Glutamatergic neuron (in vitro differentiated cells): ENCODE measurements around the gene SART1. TPM values are rescaled to one million over a fixed set of nuclear protein-coding genes. Genes with fewer than 3 reads are reported as not detected.
"Not testable (repeated sequence)": the region's sequence is repeated elsewhere in the genome, so short reads cannot be mapped to it uniquely, and the experiment has no call there.

Experiments used
- DNase-seq: peaks from one replicate; pipeline ENCODE4 v3.0.0; 2022
- H3K27ac Mint-ChIP-seq: one replicate; pipeline ENCODE4 v1.8.0; 2020; ENCODE audit warnings: mild to moderate bottlenecking, mixed read lengths, inconsistent platforms; ENCODE audit not compliant: unreplicated experiment
- H3K27me3 Mint-ChIP-seq: one replicate; pipeline ENCODE4 v1.8.0; 2020; ENCODE audit warnings: mild to moderate bottlenecking, moderate library complexity, mixed read lengths, inconsistent platforms; ENCODE audit not compliant: unreplicated experiment
- H3K36me3 Mint-ChIP-seq: one replicate; pipeline ENCODE4 v1.8.0; 2020; ENCODE audit warnings: mild to moderate bottlenecking, mixed read lengths, inconsistent platforms; ENCODE audit not compliant: unreplicated experiment
- H3K4me1 Mint-ChIP-seq: one replicate; pipeline ENCODE4 v1.8.0; 2020; ENCODE audit warnings: mild to moderate bottlenecking, low read depth, mixed read lengths, inconsistent platforms; ENCODE audit not compliant: unreplicated experiment
- H3K4me3 Mint-ChIP-seq: one replicate; pipeline ENCODE4 v1.8.0; 2020; ENCODE audit warnings: mild to moderate bottlenecking, mixed read lengths, inconsistent platforms; ENCODE audit not compliant: unreplicated experiment
- H3K9me3 Mint-ChIP-seq: one replicate; pipeline ENCODE4 v1.8.0; 2020; ENCODE audit warnings: mild to moderate bottlenecking, moderate library complexity, mixed read lengths, inconsistent platforms; ENCODE audit not compliant: unreplicated experiment
- total RNA-seq: library from RNA; stranded (reverse); fragmentation: NEBNext Ultra II Directional; extraction: Animal tissue kit (Norgen Biotek cat#: 25700); gene quantifications from one replicate; pipeline ENCODE4 v1.2.1, GENCODE V29; 2021; ENCODE audit not compliant: unreplicated experiment
- TF ChIP-seq, protein P1 (sequence below): fragments of 200-600 bp; sonication (generic); IDR thresholded peaks from one replicate; pipeline ENCODE4 v1.5.0; 2021; ENCODE audit not compliant: partially characterized antibody, unreplicated experiment

SART1 gene
- total RNA-seq, 1 donor from 2014 or later, result 52.3 TPM

DNA sequence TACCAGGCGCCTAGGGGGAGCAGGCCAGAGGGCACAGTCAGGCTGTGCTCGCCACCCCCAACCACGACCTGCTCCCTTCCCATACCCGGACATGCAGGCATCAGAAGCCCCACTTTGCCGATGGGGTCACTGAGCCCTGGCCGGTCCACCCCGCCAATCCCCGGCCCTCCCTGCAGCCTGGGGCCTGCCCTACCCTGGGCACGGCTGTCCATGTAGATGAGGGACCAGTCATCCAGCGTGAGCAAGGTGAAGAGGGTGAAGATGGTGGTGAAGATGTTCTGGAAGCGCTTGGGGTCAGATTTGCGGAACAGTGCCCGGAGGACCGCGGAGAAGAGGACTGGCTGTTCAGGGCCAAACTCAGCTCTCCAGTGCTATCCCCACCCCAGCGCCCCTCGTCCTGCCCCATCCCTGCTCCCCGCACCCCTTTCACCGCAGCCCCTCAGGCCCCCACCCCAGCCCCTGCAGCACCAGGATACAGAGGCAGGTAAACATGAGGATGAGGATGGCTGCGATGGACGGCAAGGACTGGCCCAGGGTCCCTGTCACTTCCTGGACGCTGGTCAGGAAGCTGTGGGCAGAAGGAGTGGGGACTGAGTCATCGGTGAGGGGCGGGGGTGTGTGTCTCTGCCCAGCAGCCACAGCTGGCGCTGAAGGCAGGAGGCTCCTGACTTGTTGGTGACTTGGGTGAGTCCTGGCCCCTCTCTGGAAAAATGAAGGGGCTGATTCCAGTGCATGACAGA, 59.3 kb downstream of the SART1 start:
- peaks cover 5% of the 10 kb centered on the region for H3K9me3 Mint-ChIP-seq
- H3K4me1 Mint-ChIP-seq, result no peaks in the 10 kb centered on the region
- no peak overlapping the region for H3K27ac Mint-ChIP-seq
- peaks cover 17% of the 10 kb centered on the region for H3K27me3 Mint-ChIP-seq
- H3K36me3 Mint-ChIP-seq, result no peaks in the 10 kb centered on the region
- no peak overlapping the region for H3K4me3 Mint-ChIP-seq
- DNase-seq, result no peak
- TF ChIP-seq, protein P1, sequence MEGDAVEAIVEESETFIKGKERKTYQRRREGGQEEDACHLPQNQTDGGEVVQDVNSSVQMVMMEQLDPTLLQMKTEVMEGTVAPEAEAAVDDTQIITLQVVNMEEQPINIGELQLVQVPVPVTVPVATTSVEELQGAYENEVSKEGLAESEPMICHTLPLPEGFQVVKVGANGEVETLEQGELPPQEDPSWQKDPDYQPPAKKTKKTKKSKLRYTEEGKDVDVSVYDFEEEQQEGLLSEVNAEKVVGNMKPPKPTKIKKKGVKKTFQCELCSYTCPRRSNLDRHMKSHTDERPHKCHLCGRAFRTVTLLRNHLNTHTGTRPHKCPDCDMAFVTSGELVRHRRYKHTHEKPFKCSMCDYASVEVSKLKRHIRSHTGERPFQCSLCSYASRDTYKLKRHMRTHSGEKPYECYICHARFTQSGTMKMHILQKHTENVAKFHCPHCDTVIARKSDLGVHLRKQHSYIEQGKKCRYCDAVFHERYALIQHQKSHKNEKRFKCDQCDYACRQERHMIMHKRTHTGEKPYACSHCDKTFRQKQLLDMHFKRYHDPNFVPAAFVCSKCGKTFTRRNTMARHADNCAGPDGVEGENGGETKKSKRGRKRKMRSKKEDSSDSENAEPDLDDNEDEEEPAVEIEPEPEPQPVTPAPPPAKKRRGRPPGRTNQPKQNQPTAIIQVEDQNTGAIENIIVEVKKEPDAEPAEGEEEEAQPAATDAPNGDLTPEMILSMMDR, result no peak

DNA sequence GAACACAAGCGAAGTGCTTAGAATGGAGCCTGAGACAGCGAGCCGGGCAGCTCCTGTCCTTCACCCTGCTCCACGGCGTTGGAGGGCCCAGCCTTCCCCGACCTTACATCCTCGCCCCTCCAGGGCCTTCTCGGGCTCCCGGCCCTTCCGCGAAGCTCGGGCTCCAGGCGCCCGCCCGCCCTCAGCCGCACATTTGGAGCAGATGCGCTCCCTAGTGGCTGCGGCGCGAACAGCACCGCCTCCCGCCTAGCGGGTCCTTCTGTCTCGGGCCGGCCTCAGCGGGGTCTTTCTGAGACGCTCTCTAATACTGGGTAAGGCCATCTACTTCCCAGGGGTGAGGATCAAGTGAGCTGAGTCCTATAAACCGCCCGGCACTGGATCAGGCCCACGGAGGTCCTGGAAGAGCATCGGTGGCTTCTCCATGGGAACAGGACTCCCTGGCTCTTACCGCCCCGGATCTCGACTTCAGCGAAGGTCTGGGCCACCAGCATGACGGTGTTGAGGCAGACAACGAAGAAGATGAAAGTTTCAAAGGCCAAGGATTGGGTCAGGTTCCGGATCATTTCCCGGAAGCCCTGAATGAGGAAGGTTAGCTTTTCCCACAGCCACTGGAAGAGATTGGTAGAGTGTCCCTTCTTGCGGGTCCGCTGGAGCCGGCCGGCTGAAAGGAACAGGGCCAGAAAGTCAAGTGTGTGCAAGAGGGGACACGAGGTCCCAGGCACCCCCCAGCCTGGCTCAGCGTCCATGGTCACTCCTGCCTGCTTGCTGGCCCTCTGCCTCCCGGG, 61.1 kb downstream of the SART1 start:
- H3K27ac Mint-ChIP-seq, result no peak overlapping the region
- peaks cover 17% of the 10 kb centered on the region for H3K27me3 Mint-ChIP-seq
- TF ChIP-seq, protein P1, result peak; percentile 97
- peaks cover 5% of the 10 kb centered on the region for H3K9me3 Mint-ChIP-seq
- no peaks in the 10 kb centered on the region for H3K4me1 Mint-ChIP-seq
- H3K36me3 Mint-ChIP-seq, result no peaks in the 10 kb centered on the region
- DNase-seq, result peak; percentile 91
- H3K4me3 Mint-ChIP-seq, result peak overlapping the region; percentile 34

DNA sequence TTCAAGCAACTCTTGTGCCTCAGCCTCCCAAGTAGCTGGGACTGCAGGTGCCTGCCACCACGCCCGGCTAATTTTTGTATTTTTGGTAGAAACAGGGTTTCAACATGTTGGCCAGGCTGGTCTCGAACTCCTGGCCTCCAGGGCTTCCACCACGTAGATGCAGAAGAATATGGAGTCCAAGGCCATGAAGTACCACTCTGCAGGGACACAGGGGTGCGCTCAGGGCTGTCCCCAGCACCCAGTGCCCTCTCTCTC, 61.6 kb downstream of the SART1 start:
- not testable (repeated sequence) for H3K36me3 Mint-ChIP-seq, DNase-seq, H3K27ac Mint-ChIP-seq, H3K4me3 Mint-ChIP-seq, H3K9me3 Mint-ChIP-seq, H3K4me1 Mint-ChIP-seq
- H3K27me3 Mint-ChIP-seq, result peaks cover 17% of the 10 kb centered on the region

DNA sequence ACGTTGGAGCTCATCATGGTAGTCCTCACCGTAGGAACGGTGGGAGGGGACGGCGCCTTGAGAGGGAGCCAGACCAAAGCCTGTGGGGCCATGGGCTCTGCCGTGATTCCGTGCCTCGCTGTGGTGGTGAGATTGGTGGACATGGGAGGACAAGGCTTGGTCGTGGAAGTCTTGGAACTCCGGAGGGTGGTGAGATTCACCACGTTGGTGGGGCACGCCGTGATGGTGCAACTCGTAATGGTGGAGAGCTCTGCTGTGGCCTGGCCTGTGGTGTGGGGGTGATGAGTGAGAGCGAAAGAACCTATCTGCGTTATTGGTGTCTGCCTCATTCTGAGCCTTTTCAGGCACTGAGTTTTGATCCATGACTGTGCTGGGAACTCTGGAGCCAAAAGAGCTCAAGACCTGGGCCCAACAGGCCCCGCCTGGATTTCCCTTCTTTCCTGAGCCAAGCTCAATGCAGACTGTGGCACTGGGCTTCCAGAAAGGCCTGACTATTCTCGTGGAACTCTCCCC, 64.5 kb downstream of the SART1 start, which contains the start of gene CATSPER1:
CATSPER1 (minus strand) TSS at position 463 of the 513 bp plus-strand sequence; CDS start at position 363, 100 bp downstream.
- peaks cover 17% of the 10 kb centered on the region for H3K27me3 Mint-ChIP-seq

More for the DNA sequence above, 64.5 kb downstream of the SART1 start, which contains the start of gene CATSPER1:
- Mint-ChIP-seq H3K9me3 (peaks cover 5% of the 10 kb centered on the region), H3K4me1 (no peaks in the 10 kb centered on the region), H3K36me3 (no peaks in the 10 kb centered on the region), H3K27ac (no peak within 1 kb of the TSS), H3K4me3 (no peak within 1 kb of the TSS)
- TF ChIP-seq, protein P1, result no peak
- DNase-seq, result no peak

Other genes with a start within 250 kb of the SART1 start
- gene KAT5, start 249.5 kb upstream of the SART1 start, total RNA-seq, result 71.3 TPM
- 42.9 TPM for gene RNASEH2C, start 240.9 kb upstream of the SART1 start, total RNA-seq
- 13.2 TPM for gene AP5B1, start 180.8 kb upstream of the SART1 start, total RNA-seq
- not detected for gene OVOL1, start 174.7 kb upstream of the SART1 start, total RNA-seq
- 14.7 TPM for gene SNX32, start 127.8 kb upstream of the SART1 start, total RNA-seq
- 1,294 TPM for gene CFL1, start 103.6 kb upstream of the SART1 start, total RNA-seq
- gene MUS81, start 101.3 kb upstream of the SART1 start, total RNA-seq, result 114 TPM
- gene EFEMP2, start 88.9 kb upstream of the SART1 start, total RNA-seq, result 16.3 TPM
- gene CTSW, start 81.9 kb upstream of the SART1 start, total RNA-seq, result not detected
- gene FIBP, start 73.3 kb upstream of the SART1 start, total RNA-seq, result 115 TPM
- 23.6 TPM for gene CCDC85B, start 71.1 kb upstream of the SART1 start, total RNA-seq
- gene FOSL1, start 61.3 kb upstream of the SART1 start, total RNA-seq, result not detected
- gene C11orf68, start 42.7 kb upstream of the SART1 start, total RNA-seq, result 24.7 TPM
- 68.7 TPM for gene DRAP1, start 42.3 kb upstream of the SART1 start, total RNA-seq
- gene TSGA10IP, start 16.3 kb upstream of the SART1 start, total RNA-seq, result not detected
- 37.6 TPM for gene EIF1AD, start 40.4 kb downstream of the SART1 start, total RNA-seq
- 135 TPM for gene BANF1, start 40.8 kb downstream of the SART1 start, total RNA-seq
- gene CST6, start 50.3 kb downstream of the SART1 start, total RNA-seq, result not detected
- gene CATSPER1, start 64.7 kb downstream of the SART1 start, total RNA-seq, result not detected
- gene GAL3ST3, start 87.4 kb downstream of the SART1 start, total RNA-seq, result 2.4 TPM
- 187 TPM for gene SF3B2, start 90.6 kb downstream of the SART1 start, total RNA-seq
- 30.6 TPM for gene PACS1, start 108.5 kb downstream of the SART1 start, total RNA-seq